HG03520 (cell line): ENCODE data around the gene HYDIN.
"Not testable (repeated sequence)": the region's sequence is repeated elsewhere in the genome, so short reads cannot be mapped to it uniquely, and the experiment has no call there.

Experiments used
- ATAC-seq: cut with Tn5 transposase; IDR thresholded peaks from one replicate; pipeline ENCODE4 v1.9.1; 2021; ENCODE audit warnings: mild to moderate bottlenecking, moderate library complexity; ENCODE audit not compliant: unreplicated experiment

HYDIN gene

GRCh38 chr16:70882311-70882710 lies 348.2 kb downstream of the HYDIN start:
- ATAC-seq, result not testable (repeated sequence)

- ATAC-seq, result not testable (repeated sequence)
Measured at GRCh38 chr16:70877895-70878294, 352.6 kb downstream of the HYDIN start.

- ATAC-seq, result not testable (repeated sequence)
Measured at GRCh38 chr16:70876442-70876841, 354.1 kb downstream of the HYDIN start.

- ATAC-seq, result not testable (repeated sequence)
Measured at GRCh38 chr16:70864698-70865097, 365.8 kb downstream of the HYDIN start.

- not testable (repeated sequence) for ATAC-seq
Measured at GRCh38 chr16:70861996-70862395, 368.5 kb downstream of the HYDIN start.

- ATAC-seq, result not testable (repeated sequence)
Measured at GRCh38 chr16:70851299-70851698, 379.2 kb downstream of the HYDIN start.

- ATAC-seq, result not testable (repeated sequence)
Measured at GRCh38 chr16:70823498-70824118, 406.9 kb downstream of the HYDIN start.

GRCh38 chr16:70822734-70823133 lies 407.8 kb downstream of the HYDIN start:
- not testable (repeated sequence) for ATAC-seq

- ATAC-seq, result not testable (repeated sequence)
Measured at GRCh38 chr16:70818088-70818487, 412.4 kb downstream of the HYDIN start.

- ATAC-seq, result peak; percentile 72
Measured at GRCh38 chr16:70809392-70810060, 421.0 kb downstream of the HYDIN start.

- no peak for ATAC-seq
Measured at GRCh38 chr16:70808371-70808770, 422.2 kb downstream of the HYDIN start.

GRCh38 chr16:70805787-70806186 lies 424.7 kb downstream of the HYDIN start:
- no peak for ATAC-seq

GRCh38 chr16:70805380-70805779 lies 425.1 kb downstream of the HYDIN start:
- ATAC-seq, result no peak

GRCh38 chr16:70804734-70805169 lies 425.8 kb downstream of the HYDIN start:
- ATAC-seq, result no peak

- no peak for ATAC-seq
Measured at GRCh38 chr16:70804153-70804733, 426.3 kb downstream of the HYDIN start.

- ATAC-seq, result no peak
Measured at GRCh38 chr16:70803319-70803718, 427.2 kb downstream of the HYDIN start.

- no peak for ATAC-seq
Measured at GRCh38 chr16:70801611-70802010, 428.9 kb downstream of the HYDIN start.

- peak; percentile 90 for ATAC-seq
Measured at GRCh38 chr16:70800781-70801480, 429.6 kb downstream of the HYDIN start, which contains the start of gene VAC14. TSS of gene VAC14 (minus strand) at chr16:70801158. CDS start at chr16:70800900, 258 bp downstream.

- no peak for ATAC-seq
Measured at GRCh38 chr16:70800311-70800710, 430.2 kb downstream of the HYDIN start.

GRCh38 chr16:70796301-70796700 lies 434.2 kb downstream of the HYDIN start:
- no peak for ATAC-seq

- no peak for ATAC-seq
Measured at GRCh38 chr16:70795296-70795912, 435.1 kb downstream of the HYDIN start.
